Central memory CD4-positive, alpha-beta T cell (primary cell): ENCODE measurements around the gene KSR2.

ENCODE experiments used
- DNase-seq: peaks from one replicate; pipeline ENCODE4 v3.0.0; 2022

Gene KSR2

DNA sequence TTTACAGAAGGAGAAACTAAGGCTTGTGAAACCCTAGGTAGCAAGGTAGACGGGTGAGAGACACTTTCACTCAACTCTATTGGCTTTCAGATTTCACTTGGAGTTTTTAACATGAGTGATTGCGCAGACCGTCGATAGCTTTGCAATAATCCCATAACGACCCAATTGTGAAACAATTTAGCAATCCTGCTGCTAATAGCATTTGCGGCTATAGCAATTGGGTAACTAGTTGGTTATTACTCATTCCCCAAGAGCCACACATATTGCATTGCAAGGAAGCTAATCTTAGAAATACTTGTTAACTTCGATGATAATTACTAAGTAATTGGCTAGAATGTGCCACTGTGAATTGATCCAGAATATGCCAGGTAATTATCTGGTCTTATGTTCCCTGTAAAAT lies 447.4 kb downstream of the KSR2 start:
- no peak for DNase-seq

DNA sequence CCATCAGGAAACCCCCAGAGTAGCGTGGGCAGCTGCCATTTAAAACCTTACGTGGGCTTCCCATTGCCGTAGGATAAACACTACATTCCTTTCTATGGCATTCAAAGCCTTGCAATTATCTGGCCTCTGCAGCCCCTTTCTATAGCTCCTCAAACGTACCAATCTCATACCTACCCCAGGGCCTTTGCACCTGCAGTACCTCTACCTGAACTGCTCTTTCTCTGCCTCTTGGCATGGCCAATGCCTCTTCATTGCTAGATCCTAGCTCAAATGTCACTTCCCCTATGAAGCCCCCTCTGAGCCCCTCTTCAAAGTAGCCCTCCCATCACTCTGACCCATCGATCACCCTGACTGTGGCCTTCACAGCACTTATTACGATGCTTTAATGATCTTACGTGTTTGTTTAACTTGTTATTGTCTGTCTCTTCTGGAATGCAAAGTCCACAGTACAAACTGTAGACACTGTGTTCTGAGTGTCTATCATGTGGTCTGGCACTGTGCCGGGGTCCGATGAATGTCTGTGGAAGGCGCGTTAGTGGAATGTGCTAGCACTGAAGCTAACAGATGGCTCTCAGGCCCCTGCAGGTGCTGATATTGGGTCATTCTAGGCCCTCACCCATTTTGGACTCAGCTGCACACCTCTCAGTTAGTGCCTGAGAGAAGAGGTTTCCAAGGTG lies 450.1 kb downstream of the KSR2 start:
- no peak for DNase-seq

- no peak for DNase-seq
Observed at GRCh38 chr12:117517219-117517739, 451.5 kb downstream of the KSR2 start.

- DNase-seq, result no peak
Observed at GRCh38 chr12:117516034-117516433, 452.8 kb downstream of the KSR2 start.

- DNase-seq, result no peak
Observed at GRCh38 chr12:117514016-117514415, 454.8 kb downstream of the KSR2 start.

DNA sequence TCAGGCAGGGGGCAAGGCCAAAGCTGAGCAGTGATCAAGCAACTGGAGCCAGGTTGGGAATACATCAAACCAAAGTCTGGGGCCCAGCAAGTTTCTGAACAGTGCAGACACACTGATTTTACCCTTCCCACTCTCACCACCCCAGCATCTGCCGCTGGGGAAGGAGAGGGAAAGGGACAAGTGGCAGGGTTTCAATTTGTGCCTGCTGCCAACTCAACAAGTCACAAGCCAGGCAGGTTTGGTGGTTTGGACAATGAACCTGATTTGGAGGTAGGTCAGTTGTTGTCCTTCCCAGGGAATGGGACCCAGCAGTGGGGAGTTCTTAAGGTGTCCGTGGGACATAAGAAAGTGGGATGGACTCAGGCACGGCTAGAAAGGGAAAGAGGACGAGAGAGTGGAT lies 455.4 kb downstream of the KSR2 start:
- no peak for DNase-seq

- DNase-seq, result no peak
Observed at GRCh38 chr12:117508468-117508867, 460.3 kb downstream of the KSR2 start.

- no peak for DNase-seq
Observed at GRCh38 chr12:117507548-117507947, 461.2 kb downstream of the KSR2 start.

GRCh38 chr12:117506333-117506732 lies 462.5 kb downstream of the KSR2 start:
- no peak for DNase-seq

DNA sequence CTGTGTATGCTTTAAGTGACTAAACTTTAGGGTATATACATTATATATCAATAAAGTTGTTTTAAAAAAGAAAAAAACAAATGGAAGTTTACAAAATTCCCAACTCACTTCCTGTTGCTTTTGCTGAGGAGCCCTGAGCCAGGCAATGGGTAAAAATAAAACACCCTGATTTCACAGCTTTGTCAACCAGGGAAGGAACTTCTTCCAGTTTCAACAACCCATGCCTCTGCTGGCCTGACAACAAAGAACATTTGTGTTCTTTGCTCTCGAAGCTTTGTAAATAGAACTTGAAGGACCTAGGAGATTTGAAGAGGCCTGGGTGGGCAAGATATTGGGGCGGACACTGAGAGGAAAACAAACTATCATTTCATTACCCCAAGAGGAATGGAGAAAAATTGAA lies 466.2 kb downstream of the KSR2 start:
- DNase-seq, result no peak

- DNase-seq, result no peak
Observed at GRCh38 chr12:117502233-117502632, 466.6 kb downstream of the KSR2 start.

DNA sequence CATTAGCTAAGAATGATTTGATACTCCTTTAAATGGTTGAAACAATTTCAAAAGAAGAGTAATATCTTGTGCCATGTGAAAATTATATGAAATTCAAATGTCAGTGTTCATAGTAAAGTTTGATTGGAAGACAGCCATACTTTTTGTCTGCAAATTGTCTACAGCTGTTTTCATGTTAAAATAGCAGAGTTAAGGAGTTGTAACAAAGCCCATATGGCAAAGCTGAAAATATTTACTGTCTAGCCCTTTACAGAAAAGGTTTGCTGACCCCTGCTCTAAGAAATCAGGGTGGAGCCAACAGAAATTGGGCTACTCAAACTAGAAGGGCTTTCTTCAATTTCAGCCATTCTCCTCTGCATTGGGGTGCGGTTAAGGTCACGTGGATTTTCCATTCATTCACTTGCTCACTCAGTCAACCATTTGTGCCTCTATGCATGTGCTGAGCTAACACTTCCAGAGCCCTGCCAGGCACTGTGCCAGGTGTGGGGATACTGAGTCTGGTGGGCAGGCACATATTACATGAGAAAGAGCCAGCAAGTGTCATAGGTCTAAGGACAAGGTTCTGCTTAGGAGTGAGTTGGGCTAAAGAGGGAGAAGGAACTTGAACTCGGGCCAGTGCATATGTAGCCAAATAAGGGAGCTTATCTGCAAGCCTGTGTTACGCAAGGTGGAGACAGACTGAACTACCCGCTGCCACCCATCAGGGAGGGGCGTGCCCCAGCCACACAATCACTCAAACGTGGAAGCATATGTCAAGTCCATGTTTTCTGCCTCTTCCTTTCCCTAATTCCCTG lies 467.5 kb downstream of the KSR2 start:
- DNase-seq, result no peak

GRCh38 chr12:117499759-117500485 lies 468.9 kb downstream of the KSR2 start:
- DNase-seq, result no peak

- DNase-seq, result no peak
Observed at GRCh38 chr12:117498880-117499279, 469.9 kb downstream of the KSR2 start.

DNA sequence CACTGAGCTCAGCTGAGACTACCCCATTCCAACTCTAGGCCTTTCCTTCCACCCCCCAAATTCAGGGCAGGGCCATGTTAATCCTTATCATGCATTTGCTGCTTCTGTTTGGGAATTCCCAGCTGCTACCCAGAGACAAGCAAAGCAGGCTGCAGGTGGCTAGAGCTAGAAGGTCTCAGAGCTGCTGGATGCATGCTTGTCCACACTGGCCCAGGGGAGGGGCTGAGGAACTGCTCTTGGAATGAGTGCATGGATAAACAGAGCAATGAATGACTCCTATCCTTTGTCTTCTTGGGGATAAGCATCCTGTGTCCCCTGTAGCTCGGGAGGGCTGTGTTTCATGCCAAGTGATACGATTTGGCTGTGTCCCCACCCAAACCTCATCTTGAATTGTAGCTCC lies 470.5 kb downstream of the KSR2 start:
- no peak for DNase-seq

DNA sequence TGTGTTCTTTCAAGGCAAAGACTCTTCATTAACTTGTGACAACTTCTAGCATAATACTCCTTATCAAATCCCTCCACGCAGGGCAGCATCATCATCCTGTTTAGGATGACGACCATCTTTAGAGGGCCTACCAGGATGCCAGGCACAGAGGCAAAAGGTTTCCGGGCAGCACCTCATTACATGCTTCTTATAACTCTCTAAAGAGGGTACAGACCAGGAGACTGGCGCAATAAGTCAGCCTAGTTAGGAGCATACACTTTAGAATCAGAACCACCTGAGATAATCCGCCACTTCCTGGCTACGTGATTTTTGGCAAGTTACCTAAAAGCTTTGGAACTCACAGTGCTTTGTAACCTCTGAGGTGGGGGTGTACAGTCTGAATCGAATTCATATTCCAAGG lies 471.4 kb downstream of the KSR2 start:
- DNase-seq, result no peak

- no peak for DNase-seq
Observed at GRCh38 chr12:117494833-117495655, 473.7 kb downstream of the KSR2 start.

GRCh38 chr12:117491711-117492110 lies 477.1 kb downstream of the KSR2 start:
- DNase-seq, result no peak

- DNase-seq, result no peak
Observed at GRCh38 chr12:117490130-117490529, 478.7 kb downstream of the KSR2 start.

- no peak for DNase-seq
Observed at GRCh38 chr12:117489671-117490070, 479.1 kb downstream of the KSR2 start.

DNA sequence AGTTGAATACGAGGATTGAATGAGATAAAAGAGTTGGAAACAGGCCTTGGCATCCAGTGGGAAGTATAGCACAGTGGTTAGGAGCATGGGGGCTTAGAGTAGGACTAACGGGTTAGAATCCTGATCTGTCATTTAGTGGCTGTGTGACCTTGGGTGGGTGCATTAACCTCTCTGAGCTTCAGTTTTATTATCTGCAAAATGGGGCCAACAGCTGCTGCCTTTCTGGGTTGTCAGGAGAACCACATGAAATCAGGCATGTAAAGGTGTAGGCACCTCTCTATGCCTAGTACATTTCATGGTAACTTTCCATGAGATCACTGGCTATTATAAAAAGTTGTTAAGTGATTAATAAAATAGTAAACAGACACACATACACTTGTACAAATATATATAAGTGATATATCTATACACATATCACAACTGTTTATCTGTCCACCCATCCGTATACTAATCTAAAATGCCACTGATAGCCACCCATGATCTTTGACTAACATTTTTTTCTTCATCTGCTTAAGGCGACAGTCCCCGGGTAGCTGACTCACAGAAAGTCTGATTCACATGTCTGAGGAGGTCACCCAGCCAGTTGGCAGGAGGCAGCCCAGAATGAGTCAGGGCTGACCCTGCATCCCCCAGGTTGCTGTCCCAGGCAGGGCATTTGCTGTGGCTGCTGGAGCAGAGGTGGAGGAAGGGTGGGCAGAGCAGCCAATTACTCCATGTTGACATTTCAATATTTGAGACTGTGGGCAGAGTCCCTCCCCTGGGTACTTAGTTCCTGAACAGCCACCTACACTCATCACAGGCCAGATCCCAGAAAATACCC lies 481.7 kb downstream of the KSR2 start:
- DNase-seq, result no peak
